PFSK-1 (cell line): Measurements from ENCODE around the gene ADD2.

Experiments used
- FOXP2 ChIP-seq: optimal IDR thresholded peaks from 2 replicates; pipeline ENCODE3; 2011; ENCODE audit warnings: borderline replicate concordance, control low read depth, inconsistent platforms; ENCODE audit not compliant: insufficient read depth; ENCODE audit errors: extremely low read length, extremely low read depth
- POLR2AphosphoS5 ChIP-seq: IDR thresholded peaks from 2 replicates; pipeline ENCODE4 v1.6.1; 2012; ENCODE audit warnings: low read depth, mild to moderate bottlenecking, control low read depth, low read length, moderate library complexity
- SIN3A ChIP-seq: IDR thresholded peaks from 2 replicates; pipeline ENCODE4 v1.6.1; 2012; ENCODE audit warnings: mild to moderate bottlenecking, low read length, moderate library complexity, borderline replicate concordance; ENCODE audit not compliant: insufficient read depth
- TAF1 ChIP-seq: IDR thresholded peaks from 2 replicates; pipeline ENCODE4 v1.6.1; 2012; ENCODE audit warnings: low read length, control low read depth, borderline replicate concordance; ENCODE audit not compliant: insufficient read depth
- TF ChIP-seq, protein P1 (sequence below), 2 experiments: IDR thresholded peaks; 2 replicates each; pipeline versions ENCODE4 v1.6.1 to v1.8.0; 2011 to 2012; ENCODE audit warnings: low read depth in 2 of 2, low read length in 2 of 2, control low read depth in 1 of 2, inconsistent platforms in 1 of 2, mild to moderate bottlenecking in 1 of 2, moderate library complexity in 1 of 2; ENCODE audit not compliant: insufficient read depth in 1 of 2

ADD2 gene

GRCh38 chr2:70702711-70703395, 65.1 kb downstream of the ADD2 start:
- TF ChIP-seq POLR2AphosphoS5: no peak
- TF ChIP-seq FOXP2: no peak
- TF ChIP-seq TAF1: no peak
- TF ChIP-seq, protein P1, sequence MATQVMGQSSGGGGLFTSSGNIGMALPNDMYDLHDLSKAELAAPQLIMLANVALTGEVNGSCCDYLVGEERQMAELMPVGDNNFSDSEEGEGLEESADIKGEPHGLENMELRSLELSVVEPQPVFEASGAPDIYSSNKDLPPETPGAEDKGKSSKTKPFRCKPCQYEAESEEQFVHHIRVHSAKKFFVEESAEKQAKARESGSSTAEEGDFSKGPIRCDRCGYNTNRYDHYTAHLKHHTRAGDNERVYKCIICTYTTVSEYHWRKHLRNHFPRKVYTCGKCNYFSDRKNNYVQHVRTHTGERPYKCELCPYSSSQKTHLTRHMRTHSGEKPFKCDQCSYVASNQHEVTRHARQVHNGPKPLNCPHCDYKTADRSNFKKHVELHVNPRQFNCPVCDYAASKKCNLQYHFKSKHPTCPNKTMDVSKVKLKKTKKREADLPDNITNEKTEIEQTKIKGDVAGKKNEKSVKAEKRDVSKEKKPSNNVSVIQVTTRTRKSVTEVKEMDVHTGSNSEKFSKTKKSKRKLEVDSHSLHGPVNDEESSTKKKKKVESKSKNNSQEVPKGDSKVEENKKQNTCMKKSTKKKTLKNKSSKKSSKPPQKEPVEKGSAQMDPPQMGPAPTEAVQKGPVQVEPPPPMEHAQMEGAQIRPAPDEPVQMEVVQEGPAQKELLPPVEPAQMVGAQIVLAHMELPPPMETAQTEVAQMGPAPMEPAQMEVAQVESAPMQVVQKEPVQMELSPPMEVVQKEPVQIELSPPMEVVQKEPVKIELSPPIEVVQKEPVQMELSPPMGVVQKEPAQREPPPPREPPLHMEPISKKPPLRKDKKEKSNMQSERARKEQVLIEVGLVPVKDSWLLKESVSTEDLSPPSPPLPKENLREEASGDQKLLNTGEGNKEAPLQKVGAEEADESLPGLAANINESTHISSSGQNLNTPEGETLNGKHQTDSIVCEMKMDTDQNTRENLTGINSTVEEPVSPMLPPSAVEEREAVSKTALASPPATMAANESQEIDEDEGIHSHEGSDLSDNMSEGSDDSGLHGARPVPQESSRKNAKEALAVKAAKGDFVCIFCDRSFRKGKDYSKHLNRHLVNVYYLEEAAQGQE (IDR thresholded peaks at IDR 0.05; ENCODE audit: insufficient read depth in 1 of 2, low read depth in 2 of 2, low read length in 2 of 2): no peak
- no peak for TF ChIP-seq SIN3A

GRCh38 chr2:70698847-70699246, 69.2 kb downstream of the ADD2 start:
- TF ChIP-seq TAF1 (no peak), FOXP2 (no peak), POLR2AphosphoS5 (no peak), SIN3A (no peak)
- TF ChIP-seq, protein P1 (IDR thresholded peaks at IDR 0.05; ENCODE audit: insufficient read depth in 1 of 2, low read depth in 2 of 2, low read length in 2 of 2): no peak

- TF ChIP-seq SIN3A (no peak), FOXP2 (no peak), TAF1 (no peak), POLR2AphosphoS5 (no peak)
- TF ChIP-seq, protein P1 (IDR thresholded peaks at IDR 0.05; ENCODE audit: insufficient read depth in 1 of 2, low read depth in 2 of 2, low read length in 2 of 2): no peak
Measured at GRCh38 chr2:70697603-70698383, 70.2 kb downstream of the ADD2 start.

DNA sequence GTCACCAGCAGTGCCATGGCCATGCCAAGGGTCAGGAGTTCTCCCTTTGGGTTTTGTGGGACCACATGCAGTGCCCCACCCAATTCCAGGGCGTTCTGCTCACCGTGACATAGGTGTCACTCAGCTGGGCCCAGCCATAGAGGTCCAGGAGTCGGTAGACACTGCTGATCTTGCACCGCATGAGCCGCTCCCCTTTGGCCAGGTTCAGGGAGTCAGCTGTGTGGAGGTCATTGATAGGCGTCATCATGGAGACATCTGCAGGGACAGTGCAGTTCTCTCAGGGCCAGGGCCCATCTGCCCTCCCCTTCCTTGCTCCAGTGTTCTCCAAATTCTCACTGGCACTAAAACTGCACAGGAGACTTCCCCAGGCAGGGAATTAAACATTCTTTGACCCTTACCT, 71.9 kb downstream of the ADD2 start:
- TF ChIP-seq, protein P1 (IDR thresholded peaks at IDR 0.05; ENCODE audit: insufficient read depth in 1 of 2, low read depth in 2 of 2, low read length in 2 of 2): no peak
- no peak for TF ChIP-seq POLR2AphosphoS5
- TF ChIP-seq TAF1: no peak
- TF ChIP-seq SIN3A: no peak
- no peak for TF ChIP-seq FOXP2
